Gastrocnemius medialis (tissue), 4 donors: Measurements from ENCODE around the gene STXBP2. TPM values are rescaled to one million over a fixed set of nuclear protein-coding genes. Genes with fewer than 3 reads are reported as not detected.
A peak's percentile ranks its signal among the peaks of the same experiment; 100 is the strongest.

ENCODE experiments used
- ATAC-seq, 2 donors: fragments of 150-250 bp; one replicate each; pipeline ENCODE4 v1.9.1; 2016
- DNase-seq, 2 donors: peaks; one replicate each; pipeline ENCODE4 v3.0.0-alpha.2; 2019
- H3K27ac ChIP-seq, 4 donors: fragments of 200-600 bp; sonication (generic); 1 replicate in 1 of 4; 2 replicates in 3 of 4; pipeline ENCODE4 v1.5.1; 2016 to 2018; ENCODE audit warnings: mild to moderate bottlenecking in 2 of 4, moderate library complexity in 1 of 4
- H3K27me3 ChIP-seq, 3 donors: fragments of 200-600 bp; sonication (generic) in 2 of 3; 1 replicate in 1 of 3; 2 replicates in 2 of 3; pipeline versions ENCODE4 v1.5.1 to v1.6.0; 2016 to 2019; ENCODE audit warnings: mild to moderate bottlenecking in 1 of 3, moderate library complexity in 1 of 3
- H3K36me3 ChIP-seq, 2 donors: fragments of 200-600 bp; sonication (generic) in 1 of 2; one replicate each; pipeline ENCODE4 v1.5.1; 2017 to 2018
- H3K4me1 ChIP-seq, 2 donors: fragments of 200-600 bp; sonication (generic) in 1 of 2; one replicate each; pipeline ENCODE4 v1.5.1; 2016 to 2017; ENCODE audit warnings: mild to moderate bottlenecking in 2 of 2
- H3K4me3 ChIP-seq, 4 donors: fragments of 200-600 bp; sonication (generic) in 3 of 4; 1 replicate in 1 of 4; 2 replicates in 3 of 4; pipeline ENCODE4 v1.5.1; 2016 to 2019; ENCODE audit warnings: mild to moderate bottlenecking in 2 of 4
- H3K9me3 ChIP-seq, 3 donors: fragments of 200-600 bp; sonication (generic) in 2 of 3; 1 replicate in 1 of 3; 2 replicates in 2 of 3; pipeline ENCODE4 v1.5.1; 2016 to 2019
- POLR2A ChIP-seq, 2 donors: fragments of 450-650 bp; IDR thresholded peaks; one replicate each; pipeline ENCODE4 v1.6.1; 2017; ENCODE audit warnings: antibody characterized with exemption in 2 of 2, mild to moderate bottlenecking in 2 of 2, moderate library complexity in 2 of 2
- in situ Hi-C, 4 donors: fragments of 200-750 bp; cut with MboI; loops; one replicate each; pipeline versions ENCODE4 v1.15.0 to v1.8.0; 2017; ENCODE audit warnings: low sequenced_read_pairs in 4 of 4
- intact Hi-C: fragments of 100-400 bp; cut with DNase I; formaldehyde crosslinking; loops from one replicate; pipeline ENCODE4 v1.15.1; 2023; ENCODE audit warnings: low total_unique reads
- total RNA-seq, 4 donors: library from RNA; depleted of rRNA; stranded (reverse); fragments of >200 nt; gene quantifications; one replicate each; pipeline versions ENCODE4 v1.1.0 to v1.2.3, GENCODE V29; 2016
- TF ChIP-seq, protein P1 (sequence below), 5 experiments: fragments of 450-650 bp in 3 of 5; fragments of 200-600 bp in 2 of 5; sonication (generic) in 2 of 5; IDR thresholded peaks in 4 of 5; conservative IDR thresholded peaks in 1 of 5; 1 replicate in 4 of 5; 2 replicates in 1 of 5; pipeline ENCODE4 v1.5.1; 2016 to 2019; ENCODE audit warnings: antibody characterized with exemption in 5 of 5, mild to moderate bottlenecking in 3 of 5, moderate library complexity in 3 of 5

The STXBP2 gene
- total RNA-seq, 4 donors from 2014 or later = 0.87 to 3.7 (median 2.8) TPM

DNA sequence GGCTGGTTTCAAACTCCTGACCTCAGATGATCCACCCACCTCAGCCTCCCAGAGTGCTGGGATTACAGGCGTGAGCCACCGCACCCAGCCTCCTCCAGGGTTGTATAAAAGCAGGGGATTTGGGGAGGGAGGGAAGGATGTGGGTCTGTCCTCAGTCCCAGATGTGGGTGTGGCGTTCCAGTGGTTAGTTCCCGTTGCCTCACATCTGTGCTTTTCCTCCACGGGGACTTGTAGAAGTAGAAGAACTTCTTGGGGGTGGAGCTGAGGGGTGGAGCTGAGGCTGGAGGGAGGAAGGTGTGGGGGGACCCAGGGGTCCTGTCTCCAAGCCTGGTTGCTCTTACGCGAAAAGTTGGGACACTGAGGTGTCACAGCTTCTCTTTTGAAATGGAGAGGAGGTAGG lies 39.5 kb downstream of the STXBP2 start:
- Histone ChIP-seq H3K27me3 (peaks cover 6 to 19% (median 18%) of the 10 kb centered on the region in 3 donors), H3K27ac (no peak overlapping the region), H3K4me3 (no peak overlapping the region), H3K9me3 (no peaks in the 10 kb centered on the region), H3K36me3 (no peaks in the 10 kb centered on the region), H3K4me1 (peaks cover 0 to 2% of the 10 kb centered on the region in 2 donors)
- intact Hi-C loops = no loop called here
- ATAC-seq = no peak
- TF ChIP-seq POLR2A (IDR thresholded peaks at IDR 0.05) = no peak
- TF ChIP-seq, protein P1, sequence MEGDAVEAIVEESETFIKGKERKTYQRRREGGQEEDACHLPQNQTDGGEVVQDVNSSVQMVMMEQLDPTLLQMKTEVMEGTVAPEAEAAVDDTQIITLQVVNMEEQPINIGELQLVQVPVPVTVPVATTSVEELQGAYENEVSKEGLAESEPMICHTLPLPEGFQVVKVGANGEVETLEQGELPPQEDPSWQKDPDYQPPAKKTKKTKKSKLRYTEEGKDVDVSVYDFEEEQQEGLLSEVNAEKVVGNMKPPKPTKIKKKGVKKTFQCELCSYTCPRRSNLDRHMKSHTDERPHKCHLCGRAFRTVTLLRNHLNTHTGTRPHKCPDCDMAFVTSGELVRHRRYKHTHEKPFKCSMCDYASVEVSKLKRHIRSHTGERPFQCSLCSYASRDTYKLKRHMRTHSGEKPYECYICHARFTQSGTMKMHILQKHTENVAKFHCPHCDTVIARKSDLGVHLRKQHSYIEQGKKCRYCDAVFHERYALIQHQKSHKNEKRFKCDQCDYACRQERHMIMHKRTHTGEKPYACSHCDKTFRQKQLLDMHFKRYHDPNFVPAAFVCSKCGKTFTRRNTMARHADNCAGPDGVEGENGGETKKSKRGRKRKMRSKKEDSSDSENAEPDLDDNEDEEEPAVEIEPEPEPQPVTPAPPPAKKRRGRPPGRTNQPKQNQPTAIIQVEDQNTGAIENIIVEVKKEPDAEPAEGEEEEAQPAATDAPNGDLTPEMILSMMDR (IDR thresholded peaks at IDR 0.05 in 4 of 5, conservative IDR thresholded peaks at IDR 0.05 in 1 of 5) = no peak
- in situ Hi-C loops = loop anchor here in 1 of 4 donors (10.0 kb wide), 1 partner anchor 112 kb away; no protein-coding TSS in a partner anchor
- peak in 1 of 2 donors; percentile 19 for DNase-seq

DNA sequence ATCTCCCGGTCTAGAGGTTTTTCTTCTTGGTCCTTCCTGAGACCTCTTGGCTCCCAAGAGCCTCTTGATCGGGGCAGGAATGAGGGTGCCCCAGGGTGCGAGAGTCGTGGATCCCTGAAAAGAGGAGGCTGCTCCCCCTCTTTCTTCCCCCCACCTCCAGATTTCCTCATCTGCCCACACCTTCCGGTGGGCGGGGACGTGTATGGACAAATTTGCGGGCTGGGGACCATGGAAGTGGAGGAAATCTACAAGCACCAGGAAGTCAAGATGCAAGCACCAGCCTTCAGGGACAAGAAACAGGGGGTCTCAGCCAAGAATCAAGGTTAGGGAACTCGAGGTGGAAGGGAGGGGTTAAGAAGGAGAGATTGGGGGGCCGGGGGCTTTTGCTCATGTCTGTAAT lies 39.9 kb downstream of the STXBP2 start, which contains the start of gene MCEMP1:
Gene MCEMP1 (plus strand): TSS at position 237 of the 400 bp plus-strand sequence. CDS start 31 bp downstream, at position 268.
- Histone ChIP-seq H3K9me3 (no peaks in the 10 kb centered on the region), H3K4me1 (peaks cover 3 to 7% of the 10 kb centered on the region in 2 donors), H3K36me3 (no peaks in the 10 kb centered on the region), H3K27ac (no peak within 1 kb of the TSS), H3K27me3 (peaks cover 3 to 15% (median 14%) of the 10 kb centered on the region in 3 donors), H3K4me3 (no peak within 1 kb of the TSS)
- in situ Hi-C loops = loop anchor here in 1 of 4 donors (10.0 kb wide), 1 partner anchor 112 kb away; no protein-coding TSS in a partner anchor
- TF ChIP-seq, protein P1 (IDR thresholded peaks at IDR 0.05 in 4 of 5, conservative IDR thresholded peaks at IDR 0.05 in 1 of 5) = no peak
- no peak for TF ChIP-seq POLR2A (IDR thresholded peaks at IDR 0.05)
- ATAC-seq (no peak), DNase-seq (no peak)
- intact Hi-C loops = no loop called here

DNA sequence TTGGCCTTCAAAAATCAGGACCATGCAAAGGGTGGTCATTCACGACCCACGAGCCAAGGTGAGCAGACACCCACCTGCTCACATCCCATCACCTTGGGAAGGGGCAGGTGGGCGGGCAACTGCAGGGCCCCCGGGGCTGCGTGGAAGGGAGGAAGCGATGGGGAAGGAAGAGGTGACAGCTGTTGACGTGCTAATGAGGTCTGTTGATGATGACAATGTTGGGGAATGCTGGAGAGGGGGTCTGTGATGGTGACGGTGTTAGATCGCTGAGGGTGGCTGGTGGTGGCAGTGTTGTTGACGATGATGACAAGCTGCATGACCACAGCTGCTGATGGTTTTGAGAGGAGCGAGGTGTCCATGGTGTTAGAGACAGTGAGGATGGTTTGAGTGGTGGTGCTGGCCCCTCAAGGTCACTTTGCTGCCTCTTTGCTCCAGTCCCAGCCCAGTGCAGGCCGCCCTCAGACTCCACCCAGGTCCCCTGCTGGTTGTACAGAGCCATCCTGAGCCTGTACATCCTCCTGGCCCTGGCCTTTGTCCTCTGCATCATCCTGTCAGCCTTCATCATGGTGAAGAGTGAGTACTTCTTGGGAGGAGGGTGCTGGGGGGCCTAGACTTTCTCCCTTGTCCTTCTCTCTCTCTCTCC lies 40.9 kb downstream of the STXBP2 start:
- TF ChIP-seq POLR2A (IDR thresholded peaks at IDR 0.05) = no peak
- TF ChIP-seq, protein P1 (IDR thresholded peaks at IDR 0.05 in 4 of 5, conservative IDR thresholded peaks at IDR 0.05 in 1 of 5) = no peak
- DNase-seq (no peak), ATAC-seq (no peak)
- Histone ChIP-seq H3K9me3 (no peaks in the 10 kb centered on the region), H3K27ac (no peak overlapping the region), H3K36me3 (peaks cover 0 to 4% of the 10 kb centered on the region in 2 donors), H3K4me3 (no peak overlapping the region), H3K4me1 (peaks cover 4 to 9% of the 10 kb centered on the region in 2 donors), H3K27me3 (peaks cover 0 to 13% (median 5%) of the 10 kb centered on the region in 3 donors)
- intact Hi-C loops (no loop called here), in situ Hi-C loops (loop anchor here in 1 of 4 donors (10.0 kb wide), 1 partner anchor 113 kb away; no protein-coding TSS in a partner anchor)

DNA sequence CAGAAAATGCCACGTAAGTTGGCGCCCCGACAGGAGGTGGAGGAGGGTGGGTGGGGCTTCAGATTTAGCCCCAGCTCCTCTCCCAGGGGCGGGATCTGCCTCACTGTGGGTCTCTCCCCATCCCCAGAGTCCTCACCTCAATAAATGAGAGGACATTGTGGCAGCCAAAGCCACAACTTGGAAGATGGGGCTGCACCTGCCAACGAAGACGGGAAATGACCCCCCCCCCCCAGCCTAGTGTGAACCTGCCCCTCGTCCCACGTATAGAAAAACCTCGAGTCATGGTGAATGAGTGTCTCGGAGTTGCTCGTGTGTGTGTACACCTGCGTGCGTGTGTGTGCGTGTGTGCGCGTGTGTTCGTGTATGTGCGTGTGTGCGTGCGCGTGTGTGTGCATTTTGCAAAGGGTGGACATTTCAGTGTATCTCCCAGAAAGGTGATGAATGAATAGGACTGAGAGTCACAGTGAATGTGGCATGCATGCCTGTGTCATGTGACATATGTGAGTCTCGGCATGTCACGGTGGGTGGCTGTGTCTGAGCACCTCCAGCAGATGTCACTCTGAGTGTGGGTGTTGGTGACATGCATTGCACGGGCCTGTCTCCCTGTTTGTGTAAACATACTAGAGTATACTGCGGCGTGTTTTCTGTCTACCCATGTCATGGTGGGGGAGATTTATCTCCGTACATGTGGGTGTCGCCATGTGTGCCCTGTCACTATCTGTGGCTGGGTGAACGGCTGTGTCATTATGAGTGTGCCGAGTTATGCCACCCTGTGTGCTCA lies 42.3 kb downstream of the STXBP2 start:
- intact Hi-C loops = no loop called here
- peaks cover 4 to 9% of the 10 kb centered on the region in 2 donors for H3K4me1 ChIP-seq
- peaks cover 0 to 11% (median 0%) of the 10 kb centered on the region in 3 donors for H3K27me3 ChIP-seq
- in situ Hi-C loops = loop anchor here in 1 of 4 donors (10.0 kb wide), 1 partner anchor 114 kb away; no protein-coding TSS in a partner anchor
- ATAC-seq (no peak), DNase-seq (no peak)
- peaks cover 0 to 18% of the 10 kb centered on the region in 2 donors for H3K36me3 ChIP-seq
- TF ChIP-seq, protein P1 (IDR thresholded peaks at IDR 0.05 in 4 of 5, conservative IDR thresholded peaks at IDR 0.05 in 1 of 5) = no peak
- no peak for TF ChIP-seq POLR2A (IDR thresholded peaks at IDR 0.05)
- no peak overlapping the region for H3K4me3 ChIP-seq
- no peaks in the 10 kb centered on the region for H3K9me3 ChIP-seq
- no peak overlapping the region for H3K27ac ChIP-seq
